Liver (tissue), 3 donors: Measurements from ENCODE around the gene UBASH3A.

ENCODE experiments used
- FOXA1 ChIP-seq: IDR thresholded peaks from 2 replicates; pipeline ENCODE4 v1.6.1; 2016; ENCODE audit warnings: antibody characterized with exemption
- GABPA ChIP-seq, 2 donors: IDR thresholded peaks in 1 of 2; conservative IDR thresholded peaks in 1 of 2; 2 replicates each; pipeline ENCODE4 v1.6.1; 2016; ENCODE audit warnings: antibody characterized with exemption in 2 of 2, mild to moderate bottlenecking in 1 of 2, moderate library complexity in 1 of 2
- HNF4G ChIP-seq: IDR thresholded peaks from 2 replicates; pipeline ENCODE4 v1.6.1; 2016; ENCODE audit warnings: antibody characterized with exemption
- JUND ChIP-seq, 2 donors: IDR thresholded peaks; 2 replicates each; pipeline ENCODE4 v1.6.1; 2016; ENCODE audit warnings: antibody characterized with exemption in 2 of 2
- RAD21 ChIP-seq, 2 donors: IDR thresholded peaks; 2 replicates each; pipeline ENCODE4 v1.6.1; 2016; ENCODE audit warnings: antibody characterized with exemption in 2 of 2, mild to moderate bottlenecking in 2 of 2
- REST ChIP-seq: IDR thresholded peaks from 2 replicates; pipeline ENCODE4 v1.6.1; 2016; ENCODE audit warnings: antibody characterized with exemption, mild to moderate bottlenecking
- RXRA ChIP-seq, 2 donors: IDR thresholded peaks; 2 replicates each; pipeline ENCODE4 v1.6.1; 2017 to 2018; ENCODE audit warnings: antibody characterized with exemption in 2 of 2, mild to moderate bottlenecking in 1 of 2
- SP1 ChIP-seq: IDR thresholded peaks from 2 replicates; pipeline ENCODE4 v1.6.1; 2018; ENCODE audit warnings: antibody characterized with exemption, mild to moderate bottlenecking
- TAF1 ChIP-seq: conservative IDR thresholded peaks from 2 replicates; pipeline ENCODE4 v1.6.1; 2016; ENCODE audit warnings: antibody characterized with exemption, mild to moderate bottlenecking
- YY1 ChIP-seq: IDR thresholded peaks from 2 replicates; pipeline ENCODE4 v1.6.1; 2016; ENCODE audit warnings: antibody characterized with exemption, mild to moderate bottlenecking
- TF ChIP-seq, protein P1 (sequence below): fragments of 150-350 bp; IDR thresholded peaks from 2 replicates; pipeline ENCODE4 v1.5.1; 2017; ENCODE audit warnings: improper control_type of control experiment, low read depth, low read length; ENCODE audit not compliant: missing input control
- TF ChIP-seq, protein P2 (sequence below): IDR thresholded peaks from 2 replicates; pipeline ENCODE4 v1.6.1; 2016; ENCODE audit warnings: antibody characterized with exemption
- TF ChIP-seq, protein P3 (sequence below): IDR thresholded peaks from 2 replicates; pipeline ENCODE4 v1.6.1; 2016; ENCODE audit warnings: antibody characterized with exemption
- TF ChIP-seq, protein P4 (sequence below): IDR thresholded peaks from 2 replicates; pipeline ENCODE4 v1.6.1; 2016; ENCODE audit warnings: antibody characterized with exemption
- donor health status: healthy.
- donor health status: healthy.

DNA sequence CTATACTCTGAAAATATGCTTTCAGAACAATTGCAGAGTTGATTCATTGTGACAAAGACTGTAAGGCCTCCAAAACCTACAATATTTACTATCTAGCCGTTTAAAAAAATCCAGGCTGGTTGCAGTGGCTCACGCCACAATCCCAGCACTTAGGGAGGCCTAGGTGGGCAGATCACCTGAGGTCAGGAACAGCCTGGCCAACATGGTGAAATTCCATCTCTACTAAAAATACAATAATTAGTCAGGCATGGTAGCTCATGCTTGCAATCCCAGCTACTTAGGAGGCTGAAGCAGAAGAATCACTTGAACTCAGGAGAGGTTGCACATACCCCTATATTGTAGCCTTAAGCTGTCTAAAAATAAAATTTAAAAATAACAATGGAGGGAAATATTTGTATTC is 47.7 kb upstream of the UBASH3A start:
- TF ChIP-seq, protein P1, sequence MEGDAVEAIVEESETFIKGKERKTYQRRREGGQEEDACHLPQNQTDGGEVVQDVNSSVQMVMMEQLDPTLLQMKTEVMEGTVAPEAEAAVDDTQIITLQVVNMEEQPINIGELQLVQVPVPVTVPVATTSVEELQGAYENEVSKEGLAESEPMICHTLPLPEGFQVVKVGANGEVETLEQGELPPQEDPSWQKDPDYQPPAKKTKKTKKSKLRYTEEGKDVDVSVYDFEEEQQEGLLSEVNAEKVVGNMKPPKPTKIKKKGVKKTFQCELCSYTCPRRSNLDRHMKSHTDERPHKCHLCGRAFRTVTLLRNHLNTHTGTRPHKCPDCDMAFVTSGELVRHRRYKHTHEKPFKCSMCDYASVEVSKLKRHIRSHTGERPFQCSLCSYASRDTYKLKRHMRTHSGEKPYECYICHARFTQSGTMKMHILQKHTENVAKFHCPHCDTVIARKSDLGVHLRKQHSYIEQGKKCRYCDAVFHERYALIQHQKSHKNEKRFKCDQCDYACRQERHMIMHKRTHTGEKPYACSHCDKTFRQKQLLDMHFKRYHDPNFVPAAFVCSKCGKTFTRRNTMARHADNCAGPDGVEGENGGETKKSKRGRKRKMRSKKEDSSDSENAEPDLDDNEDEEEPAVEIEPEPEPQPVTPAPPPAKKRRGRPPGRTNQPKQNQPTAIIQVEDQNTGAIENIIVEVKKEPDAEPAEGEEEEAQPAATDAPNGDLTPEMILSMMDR, result no peak
- no peak for TF ChIP-seq RAD21 (IDR thresholded peaks at IDR 0.05)
- no peak for TF ChIP-seq REST
- TF ChIP-seq FOXA1, result no peak
- TF ChIP-seq JUND (IDR thresholded peaks at IDR 0.05), result no peak
- TF ChIP-seq HNF4G, result no peak
- TF ChIP-seq TAF1, result no peak
- no peak for TF ChIP-seq GABPA (IDR thresholded peaks at IDR 0.05 in 1 of 2, conservative IDR thresholded peaks at IDR 0.05 in 1 of 2)
- no peak for TF ChIP-seq YY1
- TF ChIP-seq, protein P2, sequence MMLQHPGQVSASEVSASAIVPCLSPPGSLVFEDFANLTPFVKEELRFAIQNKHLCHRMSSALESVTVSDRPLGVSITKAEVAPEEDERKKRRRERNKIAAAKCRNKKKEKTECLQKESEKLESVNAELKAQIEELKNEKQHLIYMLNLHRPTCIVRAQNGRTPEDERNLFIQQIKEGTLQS, result no peak
- TF ChIP-seq RXRA (IDR thresholded peaks at IDR 0.05), result no peak
- TF ChIP-seq, protein P3, sequence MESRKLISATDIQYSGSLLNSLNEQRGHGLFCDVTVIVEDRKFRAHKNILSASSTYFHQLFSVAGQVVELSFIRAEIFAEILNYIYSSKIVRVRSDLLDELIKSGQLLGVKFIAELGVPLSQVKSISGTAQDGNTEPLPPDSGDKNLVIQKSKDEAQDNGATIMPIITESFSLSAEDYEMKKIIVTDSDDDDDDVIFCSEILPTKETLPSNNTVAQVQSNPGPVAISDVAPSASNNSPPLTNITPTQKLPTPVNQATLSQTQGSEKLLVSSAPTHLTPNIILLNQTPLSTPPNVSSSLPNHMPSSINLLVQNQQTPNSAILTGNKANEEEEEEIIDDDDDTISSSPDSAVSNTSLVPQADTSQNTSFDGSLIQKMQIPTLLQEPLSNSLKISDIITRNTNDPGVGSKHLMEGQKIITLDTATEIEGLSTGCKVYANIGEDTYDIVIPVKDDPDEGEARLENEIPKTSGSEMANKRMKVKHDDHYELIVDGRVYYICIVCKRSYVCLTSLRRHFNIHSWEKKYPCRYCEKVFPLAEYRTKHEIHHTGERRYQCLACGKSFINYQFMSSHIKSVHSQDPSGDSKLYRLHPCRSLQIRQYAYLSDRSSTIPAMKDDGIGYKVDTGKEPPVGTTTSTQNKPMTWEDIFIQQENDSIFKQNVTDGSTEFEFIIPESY, result no peak
- no peak for TF ChIP-seq SP1
- TF ChIP-seq, protein P4, sequence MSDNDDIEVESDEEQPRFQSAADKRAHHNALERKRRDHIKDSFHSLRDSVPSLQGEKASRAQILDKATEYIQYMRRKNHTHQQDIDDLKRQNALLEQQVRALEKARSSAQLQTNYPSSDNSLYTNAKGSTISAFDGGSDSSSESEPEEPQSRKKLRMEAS, result no peak
